ENCODE results near the gene NEUROG1. TPM values are rescaled to one million over a fixed set of nuclear protein-coding genes. Genes with fewer than 3 reads are reported as not detected.

The NEUROG1 gene
- total and polyA plus RNA-seq, 2 of the 13 experiments (the other 11 are each of a cell fraction or from before 2014, with no cell fraction given), result not detected

- BruUV-seq (replicated peaks), result no TSS peak
- no peaks in the 10 kb centered on the region for H3K4me1 ChIP-seq (ENCODE audit: insufficient read depth, low read length)
- H3K4me3 ChIP-seq (replicated peaks in 1 of 3; ENCODE audit: insufficient read depth in 1 of 3, low read depth in 2 of 3, low read length in 3 of 3), result no peak overlapping the region
- FAIRE-seq (no peak), ATAC-seq (no peak), DNase-seq (ENCODE audit: low spot score) (no peak)
- CTCF ChIA-PET (ENCODE audit: low intra/inter-chr PET ratio, low total read pairs), result no interaction called here
- H3K27me3 ChIP-seq (ENCODE audit: control insufficient read depth in 1 of 2, insufficient read depth in 2 of 2, low read length in 2 of 2), result 0 out of 5 replicates have a peak, but pooled peaks cover 0 to 1% of the 10 kb centered on the region in 2 experiments
- intact Hi-C loops (cut with micrococcal nuclease; ENCODE audit: unreplicated experiment) (no loop called here), in situ Hi-C loops (cut with HindIII; ENCODE audit: extremely low pct_ligation_motif_present, low pct_unique_long_range_greater_than_20kb) (loop anchor here (25.0 kb wide), 1 partner anchor 556 kb away; no protein-coding TSS in a partner anchor)
- POLR2A ChIA-PET, result no interaction called here
- no peak overlapping the region for H3K4me2 ChIP-seq (ENCODE audit: low read depth, low read length)
- 43% methylated on average over 7 of the region's 7 CpGs for WGBS (ENCODE audit: low lambda C conversion rate)
- no peak overlapping the region for H3K9ac ChIP-seq (ENCODE audit: insufficient read depth, low read depth, low read length)
- TF ChIP-seq NPAS2 (CRISPR knock-in tag; IDR thresholded peaks at IDR 0.05; ENCODE audit: borderline replicate concordance) (no peak), MXD1 (CRISPR knock-in tag; IDR thresholded peaks at IDR 0.05) (no peak)
- no peak overlapping the region for H2AFZ ChIP-seq (ENCODE audit: low read length)
- no peaks in the 10 kb centered on the region for H3K9me3 ChIP-seq (ENCODE audit: low read length)
- H3K27ac ChIP-seq (ENCODE audit: extremely low read length, insufficient read depth, low read length), result no peak overlapping the region
- H3K36me3 ChIP-seq (replicated peaks in 1 of 2; ENCODE audit: control insufficient read depth in 1 of 2, insufficient read depth in 2 of 2, low read length in 2 of 2), result no peaks in the 10 kb centered on the region
- H4K20me1 ChIP-seq (ENCODE audit: insufficient read depth, low read length), result no peaks in the 10 kb centered on the region
- H3K79me2 ChIP-seq (ENCODE audit: insufficient read depth, low read length), result no peaks in the 10 kb centered on the region
Observed at GRCh38 chr5:135556620-135557019, 20.9 kb upstream of the NEUROG1 start.

- in situ Hi-C loops (cut with HindIII; ENCODE audit: extremely low pct_ligation_motif_present, low pct_unique_long_range_greater_than_20kb) (loop anchor here (25.0 kb wide), 1 partner anchor 557 kb away; no protein-coding TSS in a partner anchor), intact Hi-C loops (cut with micrococcal nuclease; ENCODE audit: unreplicated experiment) (no loop called here)
- FAIRE-seq, result no peak
- no peak overlapping the region for H3K9ac ChIP-seq (ENCODE audit: insufficient read depth, low read depth, low read length)
- no peak overlapping the region for H3K4me3 ChIP-seq (replicated peaks in 1 of 3; ENCODE audit: insufficient read depth in 1 of 3, low read depth in 2 of 3, low read length in 3 of 3)
- CTCF ChIA-PET (ENCODE audit: low intra/inter-chr PET ratio, low total read pairs), result no interaction called here
- H4K20me1 ChIP-seq (ENCODE audit: insufficient read depth, low read length), result 0 out of 2 replicates have a peak, but pooled peaks cover 2% of the 10 kb centered on the region
- TF ChIP-seq MAFK (conservative IDR thresholded peaks at IDR 0.05 in 1 of 2, IDR thresholded peaks at IDR 0.05 in 1 of 2; ENCODE audit: low read length in 2 of 2), result peak; percentile 89 to 92
- TF ChIP-seq POLR2G (IDR thresholded peaks at IDR 0.05; ENCODE audit: low read depth, low read length), result no peak
- peak; percentile 90 for TF ChIP-seq MAFF (IDR thresholded peaks at IDR 0.05; ENCODE audit: low read depth, low read length)
- no peak for TF ChIP-seq ZNF574 (CRISPR knock-in tag; IDR thresholded peaks at IDR 0.05)
- no TSS peak for BruUV-seq (replicated peaks)
- no peaks in the 10 kb centered on the region for H3K36me3 ChIP-seq (replicated peaks in 1 of 2; ENCODE audit: control insufficient read depth in 1 of 2, insufficient read depth in 2 of 2, low read length in 2 of 2)
- no peak overlapping the region for H2AFZ ChIP-seq (ENCODE audit: low read length)
- 12% methylated on average over 2 of the region's 2 CpGs for WGBS (ENCODE audit: low lambda C conversion rate)
- DNase-seq (ENCODE audit: low spot score), result no peak
- no peaks in the 10 kb centered on the region for H3K4me1 ChIP-seq (ENCODE audit: insufficient read depth, low read length)
- POLR2A ChIA-PET, result no interaction called here
- no peak overlapping the region for H3K4me2 ChIP-seq (ENCODE audit: low read depth, low read length)
- no peaks in the 10 kb centered on the region for H3K9me3 ChIP-seq (ENCODE audit: low read length)
- H3K27ac ChIP-seq (ENCODE audit: extremely low read length, insufficient read depth, low read length), result no peak overlapping the region
- ATAC-seq, result no peak
- H3K79me2 ChIP-seq (ENCODE audit: insufficient read depth, low read length), result no peaks in the 10 kb centered on the region
- H3K27me3 ChIP-seq (ENCODE audit: control insufficient read depth in 1 of 2, insufficient read depth in 2 of 2, low read length in 2 of 2), result 0 out of 5 replicates have a peak, but pooled peaks cover 0 to 1% of the 10 kb centered on the region in 2 experiments
Observed at GRCh38 chr5:135555530-135555929, 19.8 kb upstream of the NEUROG1 start.
